Spinal cord (tissue), 10 donors: ENCODE data around the gene TENM3. TPM values are rescaled to one million over a fixed set of nuclear protein-coding genes. Genes with fewer than 3 reads are reported as not detected.

Experiments used
- DNase-seq, 6 donors: peaks; one replicate each; pipeline versions ENCODE4 v3.0.0 to v3.0.0-alpha.2; 2013 to 2015; ENCODE audit warnings: low spot score in 6 of 6, low read depth in 4 of 6
- H3K27ac ChIP-seq: one replicate; pipeline ENCODE4 v1.5.1; 2013; ENCODE audit warnings: low read depth, low read length, control low read depth
- H3K27me3 ChIP-seq: one replicate; pipeline ENCODE4 v1.6.1; 2013; ENCODE audit warnings: low read length; ENCODE audit not compliant: control insufficient read depth, insufficient read depth
- H3K36me3 ChIP-seq: one replicate; pipeline ENCODE4 v1.6.1; 2013; ENCODE audit warnings: low read length; ENCODE audit not compliant: control insufficient read depth, insufficient read depth
- H3K4me1 ChIP-seq: one replicate; pipeline ENCODE4 v1.6.1; 2013; ENCODE audit warnings: low read length; ENCODE audit not compliant: control insufficient read depth, insufficient read depth
- H3K4me3 ChIP-seq: one replicate; pipeline ENCODE4 v1.5.1; 2013; ENCODE audit warnings: low read depth, low read length, control low read depth
- H3K9me3 ChIP-seq: one replicate; pipeline ENCODE4 v1.6.1; 2013; ENCODE audit warnings: low read length; ENCODE audit not compliant: control insufficient read depth, insufficient read depth
- WGBS: methylation state at CpG from one replicate; pipeline ENCODE4 v1.1.5; 2013; ENCODE audit warnings: missing lambda C conversion rate; ENCODE audit not compliant: insufficient coverage; 5-methylcytosine and 5-hydroxymethylcytosine counted together
- polyA plus RNA-seq, 2 donors: library from polyadenylated mRNA; unstranded; fragments of 120-200 nt; gene quantifications; one replicate each; pipeline ENCODE4 v1.2.1, GENCODE V29; 2013; ENCODE audit not compliant: insufficient read length in 2 of 2
- total RNA-seq, 2 donors: library from RNA; depleted of rRNA in 1 of 2; stranded (reverse); fragments of 120-200 nt in 1 of 2; fragments of >200 nt in 1 of 2; gene quantifications; one replicate each; pipeline versions ENCODE4 v1.2.3 to v1.2.4, GENCODE V29; 2013 to 2014
- donor health status: healthy.

TENM3 gene
- total and polyA plus RNA-seq, 4 donors, result 25.8 to 57.5 (median 38.7) TPM

DNA sequence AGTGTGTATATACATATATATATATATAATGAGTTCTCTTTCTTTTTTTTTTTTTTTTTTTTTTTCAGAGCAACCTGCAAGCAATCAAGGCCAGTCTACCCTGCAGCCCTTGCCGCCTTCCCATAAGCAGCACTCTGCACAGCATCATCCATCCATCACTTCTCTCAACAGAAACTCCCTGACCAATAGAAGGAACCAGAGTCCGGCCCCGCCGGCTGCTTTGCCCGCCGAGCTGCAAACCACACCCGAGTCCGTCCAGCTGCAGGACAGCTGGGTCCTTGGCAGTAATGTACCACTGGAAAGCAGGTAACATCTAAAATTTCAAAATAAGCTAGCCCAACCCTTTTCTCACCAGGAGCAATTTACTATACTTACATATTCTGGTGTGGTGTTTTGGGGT, 357.7 kb downstream of the TENM3 start:
- H3K27ac ChIP-seq, result no peak overlapping the region
- DNase-seq, result no peak
- H3K9me3 ChIP-seq, result no peaks in the 10 kb centered on the region
- H3K27me3 ChIP-seq, result no peaks in the 10 kb centered on the region
- no peaks in the 10 kb centered on the region for H3K36me3 ChIP-seq
- 66% methylated on average over 8 of the region's 8 CpGs for WGBS
- no peak overlapping the region for H3K4me3 ChIP-seq
- no peaks in the 10 kb centered on the region for H3K4me1 ChIP-seq

DNA sequence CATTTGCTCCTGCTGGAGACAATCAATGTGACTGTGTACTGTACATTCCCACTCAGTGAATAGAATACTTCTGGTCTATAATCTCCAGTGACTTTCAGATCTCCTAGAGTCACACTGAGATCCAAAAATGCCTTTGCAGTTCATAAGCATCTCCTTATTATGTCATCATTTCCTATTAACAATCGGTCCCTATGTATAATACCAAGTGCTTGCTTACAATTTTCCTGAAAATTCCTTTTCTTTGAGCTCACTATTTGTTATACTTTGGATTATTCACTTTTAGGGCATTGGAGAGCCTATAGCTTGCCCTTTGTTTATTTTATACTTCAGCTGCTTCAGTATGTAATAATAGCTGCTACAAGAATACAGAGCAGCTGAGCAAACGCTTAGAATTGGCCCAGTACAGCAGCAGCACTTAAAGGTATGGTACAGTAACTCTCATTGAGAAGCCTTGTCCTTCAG, 361.0 kb downstream of the TENM3 start:
- H3K27me3 ChIP-seq, result no peaks in the 10 kb centered on the region
- DNase-seq, result peak in 2 of 6 donors; percentile 8 to 63
- H3K36me3 ChIP-seq, result peaks cover 6% of the 10 kb centered on the region
- no peak overlapping the region for H3K4me3 ChIP-seq
- H3K9me3 ChIP-seq, result no peaks in the 10 kb centered on the region
- WGBS, result no CpG with 5 or more reads among the region's 2 CpGs
- no peaks in the 10 kb centered on the region for H3K4me1 ChIP-seq
- peak overlapping the region; percentile 33 for H3K27ac ChIP-seq

DNA sequence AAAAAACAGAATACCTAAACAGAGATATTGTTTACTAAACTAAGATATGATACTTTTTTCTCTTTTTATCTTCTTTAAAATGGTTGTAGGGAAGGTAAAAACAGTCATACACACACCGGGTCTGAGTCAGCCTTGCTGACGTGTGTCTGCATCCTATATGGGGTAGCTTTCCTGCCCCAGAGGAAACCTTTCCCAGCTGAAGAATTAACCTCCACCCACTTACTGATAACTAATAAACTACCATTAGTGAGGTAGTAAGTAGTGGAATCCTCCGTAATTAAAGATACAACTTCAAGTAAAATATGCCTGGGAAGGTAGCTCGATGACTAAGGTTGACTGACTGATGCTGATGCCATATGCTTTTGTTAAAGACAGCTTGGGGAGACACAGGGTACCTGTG, 361.8 kb downstream of the TENM3 start:
- DNase-seq, result no peak
- no peak overlapping the region for H3K4me3 ChIP-seq
- peaks cover 6% of the 10 kb centered on the region for H3K36me3 ChIP-seq
- no peaks in the 10 kb centered on the region for H3K4me1 ChIP-seq
- no CpG with 5 or more reads among the region's 4 CpGs for WGBS
- no peak overlapping the region for H3K27ac ChIP-seq
- H3K9me3 ChIP-seq, result no peaks in the 10 kb centered on the region
- H3K27me3 ChIP-seq, result no peaks in the 10 kb centered on the region

DNA sequence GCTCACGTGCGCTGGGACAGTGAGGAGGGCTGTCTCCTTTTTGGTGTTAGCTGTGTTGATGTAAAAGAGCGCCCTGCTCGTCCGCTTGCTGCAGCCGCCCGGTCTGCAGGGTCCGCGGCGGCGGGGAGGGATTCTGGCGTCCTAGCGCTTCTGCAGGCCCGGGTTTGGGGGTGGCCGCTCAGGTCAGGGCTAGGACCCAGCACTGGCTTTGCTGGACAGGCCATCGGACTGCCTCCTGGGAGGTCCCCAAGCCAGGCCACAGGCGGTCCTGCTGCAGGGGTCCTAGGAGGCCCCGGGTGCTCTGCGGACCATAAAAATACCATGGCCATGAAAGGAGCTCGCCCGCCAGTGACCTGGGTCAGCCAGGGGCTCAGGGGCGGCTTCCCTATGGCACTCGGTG, 365.3 kb downstream of the TENM3 start:
- 97% methylated on average over 21 of the region's 23 CpGs for WGBS
- no peak for DNase-seq
- Histone ChIP-seq H3K4me1 (no peaks in the 10 kb centered on the region), H3K27me3 (no peaks in the 10 kb centered on the region), H3K36me3 (peaks cover 6% of the 10 kb centered on the region), H3K27ac (no peak overlapping the region), H3K4me3 (no peak overlapping the region), H3K9me3 (no peaks in the 10 kb centered on the region)

DNA sequence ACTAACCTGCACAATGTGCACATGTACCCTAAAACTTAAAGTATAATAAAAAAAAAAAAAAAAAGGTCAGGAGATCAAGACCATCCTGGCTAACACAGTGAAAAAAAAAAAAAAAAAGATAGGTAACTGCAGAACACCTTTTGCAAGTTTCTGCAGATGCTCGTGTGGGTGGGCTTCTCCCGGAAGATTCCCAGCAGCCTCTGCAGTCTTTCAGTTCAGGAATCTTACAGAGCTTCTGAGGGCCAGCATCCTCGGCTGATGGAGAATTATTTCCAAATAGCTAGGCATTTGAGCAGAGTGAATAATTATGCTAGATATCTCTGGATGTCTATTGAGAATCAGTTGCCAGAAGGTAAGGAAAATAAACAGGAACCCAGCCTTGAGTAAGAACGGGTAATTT, 373.3 kb downstream of the TENM3 start:
- no peaks in the 10 kb centered on the region for H3K9me3 ChIP-seq
- no peaks in the 10 kb centered on the region for H3K36me3 ChIP-seq
- no peak overlapping the region for H3K4me3 ChIP-seq
- no peak for DNase-seq
- WGBS, result 92% methylated on average over 3 of the region's 4 CpGs
- no peak overlapping the region for H3K27ac ChIP-seq
- H3K27me3 ChIP-seq, result no peaks in the 10 kb centered on the region
- H3K4me1 ChIP-seq, result no peaks in the 10 kb centered on the region

DNA sequence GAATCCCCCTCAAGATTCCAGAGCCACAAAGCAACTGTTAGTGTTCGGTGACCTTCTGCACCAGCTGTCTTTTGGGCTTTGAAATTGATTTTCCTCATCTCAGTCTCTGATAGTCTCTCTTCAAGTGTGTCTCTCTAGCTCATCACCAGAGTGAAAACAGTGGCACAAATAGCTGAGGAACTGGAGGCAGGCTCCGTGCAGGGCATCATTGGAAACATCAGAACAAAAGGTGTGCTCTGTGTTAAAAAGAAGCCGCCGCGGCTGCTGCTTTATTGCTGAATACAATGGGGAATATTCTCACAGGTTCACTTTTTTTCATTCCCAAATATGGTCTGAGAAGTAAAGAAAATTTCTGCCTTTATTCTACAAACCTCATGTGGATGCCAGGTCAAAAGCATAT, 376.5 kb downstream of the TENM3 start:
- peak in 2 of 6 donors; percentile 24 to 77 for DNase-seq
- 33% methylated on average over 2 of the region's 5 CpGs for WGBS
- Histone ChIP-seq H3K27ac (no peak overlapping the region), H3K36me3 (no peaks in the 10 kb centered on the region), H3K27me3 (no peaks in the 10 kb centered on the region), H3K4me1 (no peaks in the 10 kb centered on the region), H3K9me3 (no peaks in the 10 kb centered on the region), H3K4me3 (no peak overlapping the region)

DNA sequence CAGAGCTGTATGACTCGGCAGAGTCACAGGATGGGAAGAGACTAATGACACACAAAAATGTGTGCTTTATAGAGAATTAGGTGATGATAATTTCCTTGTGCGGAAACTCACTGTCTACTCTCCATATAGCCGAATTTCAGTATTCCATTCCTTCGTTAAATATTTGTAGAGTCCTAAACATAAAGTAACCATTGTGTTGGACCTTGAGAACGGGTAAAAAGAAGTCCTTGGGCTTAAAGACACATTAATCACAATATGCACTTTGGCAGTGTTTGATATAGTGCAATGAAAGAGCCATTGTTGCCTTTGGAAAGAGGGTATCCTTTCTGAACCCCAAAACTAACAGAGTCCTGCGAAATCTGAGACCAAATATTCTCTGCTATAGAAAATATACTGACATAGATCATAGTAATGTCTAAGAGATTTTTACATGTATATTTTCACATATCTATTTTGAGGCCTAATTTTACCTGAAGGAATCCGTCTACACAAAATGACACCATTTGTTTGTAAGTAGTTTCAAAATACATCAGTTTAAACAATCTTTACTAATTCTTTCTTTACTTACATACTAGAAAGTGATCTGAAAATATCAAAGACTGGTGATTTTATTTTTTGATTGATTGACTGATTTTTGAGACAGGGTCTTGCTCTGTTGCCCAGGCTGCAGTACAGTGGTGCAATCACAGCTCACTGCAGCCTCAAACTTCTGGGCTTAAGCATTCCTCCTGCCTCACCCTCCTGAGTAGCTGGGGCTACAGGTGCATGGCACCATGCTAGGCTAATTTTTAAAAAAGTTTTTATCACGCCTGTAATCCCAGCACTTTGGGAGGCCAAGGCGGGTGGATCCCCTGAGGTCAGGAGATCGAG, 377.1 kb downstream of the TENM3 start:
- no peak for DNase-seq
- no peaks in the 10 kb centered on the region for H3K36me3 ChIP-seq
- 97% methylated on average over 3 of the region's 10 CpGs for WGBS
- no peaks in the 10 kb centered on the region for H3K4me1 ChIP-seq
- no peaks in the 10 kb centered on the region for H3K9me3 ChIP-seq
- H3K4me3 ChIP-seq, result no peak overlapping the region
- H3K27ac ChIP-seq, result no peak overlapping the region
- H3K27me3 ChIP-seq, result no peaks in the 10 kb centered on the region

DNA sequence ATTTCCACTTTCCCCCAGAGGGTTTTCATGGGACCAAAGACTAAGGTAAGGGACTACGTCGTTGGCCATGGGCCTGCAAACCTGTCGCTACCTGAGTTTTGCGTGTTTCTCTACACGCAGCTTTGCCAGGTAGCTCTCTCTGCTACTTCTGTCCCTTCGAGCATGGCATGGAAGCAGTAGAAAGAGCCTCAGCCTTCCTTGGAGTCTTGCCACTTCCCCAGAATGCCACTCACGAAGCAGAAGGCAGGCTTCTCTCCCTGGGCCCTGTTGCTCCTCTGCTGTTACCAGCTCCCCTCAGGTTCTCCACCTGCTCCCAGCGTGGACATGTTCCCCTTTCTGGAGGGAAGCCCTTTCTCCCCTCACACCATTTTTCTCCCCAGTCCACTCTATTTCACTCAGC, 381.1 kb downstream of the TENM3 start:
- 94% methylated on average over 7 of the region's 8 CpGs for WGBS
- H3K36me3 ChIP-seq, result no peaks in the 10 kb centered on the region
- H3K27me3 ChIP-seq, result no peaks in the 10 kb centered on the region
- no peak overlapping the region for H3K27ac ChIP-seq
- DNase-seq, result no peak
- H3K9me3 ChIP-seq, result no peaks in the 10 kb centered on the region
- H3K4me1 ChIP-seq, result no peaks in the 10 kb centered on the region
- H3K4me3 ChIP-seq, result no peak overlapping the region

DNA sequence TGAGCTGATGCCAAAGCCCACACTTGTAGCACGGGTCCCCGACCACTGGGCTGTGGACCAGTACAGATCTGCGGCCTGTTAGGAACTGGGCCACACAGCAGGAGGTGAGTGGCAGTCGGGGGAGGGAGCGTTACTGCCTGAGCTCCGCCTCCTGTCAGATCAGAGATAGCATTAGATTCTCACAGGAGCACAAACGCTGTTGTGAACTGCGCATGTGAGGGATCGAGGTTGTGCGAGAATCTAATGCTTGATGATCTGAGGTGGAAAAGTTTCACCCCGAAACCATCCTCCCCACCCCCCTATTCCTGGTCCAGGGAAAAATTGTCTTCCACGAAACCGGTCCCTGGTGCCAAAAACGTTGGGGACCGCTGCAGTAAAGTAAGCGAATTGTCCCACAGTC, 382.0 kb downstream of the TENM3 start:
- no peak overlapping the region for H3K4me3 ChIP-seq
- H3K4me1 ChIP-seq, result no peaks in the 10 kb centered on the region
- H3K9me3 ChIP-seq, result no peaks in the 10 kb centered on the region
- H3K27ac ChIP-seq, result no peak overlapping the region
- no peak for DNase-seq
- 93% methylated on average over 11 of the region's 16 CpGs for WGBS
- no peaks in the 10 kb centered on the region for H3K27me3 ChIP-seq
- no peaks in the 10 kb centered on the region for H3K36me3 ChIP-seq

DNA sequence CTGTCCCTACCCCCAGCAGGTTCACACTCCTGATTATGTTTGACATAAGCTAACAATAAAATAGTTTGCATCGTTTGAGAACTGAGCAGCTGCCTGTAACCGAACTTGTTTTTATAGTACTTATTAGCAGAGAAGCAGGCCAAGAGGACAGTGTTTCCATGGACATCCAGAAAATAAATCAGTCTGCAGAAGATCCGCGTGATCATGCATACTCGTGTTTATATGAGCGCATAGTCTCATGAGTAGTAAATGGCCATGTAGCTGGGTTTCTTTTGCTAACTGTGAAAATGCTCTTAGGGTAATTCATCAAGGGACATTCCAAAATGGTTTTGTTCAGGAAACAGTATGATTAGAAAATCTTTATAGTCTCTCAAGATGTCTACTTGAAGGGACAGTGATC, 384.8 kb downstream of the TENM3 start:
- H3K27ac ChIP-seq, result no peak overlapping the region
- H3K4me1 ChIP-seq, result no peaks in the 10 kb centered on the region
- no peak overlapping the region for H3K4me3 ChIP-seq
- DNase-seq, result no peak
- no peaks in the 10 kb centered on the region for H3K36me3 ChIP-seq
- no peaks in the 10 kb centered on the region for H3K9me3 ChIP-seq
- WGBS, result 66% methylated on average over 5 of the region's 6 CpGs
- no peaks in the 10 kb centered on the region for H3K27me3 ChIP-seq
